GM12892 (cell line): ENCODE measurements around the gene DPEP3.

ENCODE experiments used
- POLR2A ChIP-seq: IDR thresholded peaks from 2 replicates; pipeline ENCODE4 v1.6.1; 2011; ENCODE audit warnings: low read depth, low read length, control low read depth
- POLR2AphosphoS5 ChIP-seq: IDR thresholded peaks from 2 replicates; pipeline ENCODE4 v1.6.1; 2011; ENCODE audit warnings: low read depth, low read length, control low read depth

- TF ChIP-seq POLR2AphosphoS5 (no peak), POLR2A (no peak)
These were observed 16.4 kb upstream of the DPEP3 start for GRCh38 chr16:67996666-67997065.
